Erythroblast (primary cell): ENCODE data around the gene ATP6V1B1.

Source experiments
- DNase-seq, 2 experiments: peaks; one replicate each; lab custom pipeline; 2025; lab: John Stamatoyannopoulos, UW
- GATA1 ChIP-seq: IDR thresholded peaks from 2 replicates; pipeline ENCODE4 v1.6.1; 2011; ENCODE audit warnings: low read depth, mild to moderate bottlenecking, control low read depth, low read length, moderate library complexity
- POLR2A ChIP-seq: IDR thresholded peaks from 2 replicates; pipeline ENCODE4 v1.6.1; 2011; ENCODE audit warnings: mild to moderate bottlenecking, low read length

ATP6V1B1 gene

GRCh38 chr2:70966681-70967080 is 31.0 kb downstream of the ATP6V1B1 start:
- no peak for TF ChIP-seq POLR2A
- DNase-seq = no peak

DNA sequence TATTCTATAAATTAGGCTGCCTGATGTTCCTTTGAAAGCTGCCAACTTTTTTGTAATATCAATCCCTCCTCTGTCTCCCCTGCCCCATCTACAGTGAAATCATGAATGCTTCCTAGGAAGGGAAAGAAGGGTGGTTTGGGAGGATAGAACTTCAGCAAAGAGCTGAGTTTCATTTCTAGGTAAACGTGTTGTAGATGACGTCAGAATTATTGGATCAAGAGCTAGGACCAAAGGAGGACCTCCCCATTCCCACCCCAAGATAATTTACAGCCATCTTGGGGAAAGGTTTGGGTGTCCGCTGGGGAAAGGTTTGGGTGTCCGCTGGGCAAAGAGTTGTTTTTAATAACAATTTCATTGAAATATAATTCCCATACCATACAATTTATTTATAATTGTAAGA is 31.5 kb downstream of the ATP6V1B1 start:
- no peak for TF ChIP-seq GATA1
- no peak for TF ChIP-seq POLR2A

GRCh38 chr2:70974592-70974991 is 38.9 kb downstream of the ATP6V1B1 start:
- TF ChIP-seq GATA1 (no peak), POLR2A (no peak)
- DNase-seq = no peak

More for the DNA sequence above, 31.5 kb downstream of the ATP6V1B1 start:
- DNase-seq = no peak

DNA sequence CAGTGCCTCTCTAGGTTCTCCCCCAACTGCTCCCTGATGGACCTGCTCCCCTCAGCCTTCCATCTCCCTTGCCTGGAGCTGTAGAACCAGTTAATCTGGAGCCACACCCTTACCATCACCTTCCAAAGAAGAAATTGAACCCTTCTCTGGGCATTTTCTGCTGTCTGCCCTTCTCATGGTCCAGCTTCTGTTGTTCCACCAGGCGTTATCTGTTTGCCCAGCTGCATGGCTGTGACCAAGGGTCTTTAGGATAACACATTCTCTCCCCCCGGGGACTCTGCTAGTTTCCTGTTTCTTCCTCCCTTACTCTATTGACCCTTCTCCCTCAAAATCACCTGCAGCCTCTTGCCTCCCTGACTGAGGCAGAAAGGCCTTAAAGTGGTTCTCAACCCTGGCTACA is 39.5 kb downstream of the ATP6V1B1 start:
- TF ChIP-seq POLR2A (no peak), GATA1 (no peak)
- DNase-seq = peak; percentile 48 to 64

DNA sequence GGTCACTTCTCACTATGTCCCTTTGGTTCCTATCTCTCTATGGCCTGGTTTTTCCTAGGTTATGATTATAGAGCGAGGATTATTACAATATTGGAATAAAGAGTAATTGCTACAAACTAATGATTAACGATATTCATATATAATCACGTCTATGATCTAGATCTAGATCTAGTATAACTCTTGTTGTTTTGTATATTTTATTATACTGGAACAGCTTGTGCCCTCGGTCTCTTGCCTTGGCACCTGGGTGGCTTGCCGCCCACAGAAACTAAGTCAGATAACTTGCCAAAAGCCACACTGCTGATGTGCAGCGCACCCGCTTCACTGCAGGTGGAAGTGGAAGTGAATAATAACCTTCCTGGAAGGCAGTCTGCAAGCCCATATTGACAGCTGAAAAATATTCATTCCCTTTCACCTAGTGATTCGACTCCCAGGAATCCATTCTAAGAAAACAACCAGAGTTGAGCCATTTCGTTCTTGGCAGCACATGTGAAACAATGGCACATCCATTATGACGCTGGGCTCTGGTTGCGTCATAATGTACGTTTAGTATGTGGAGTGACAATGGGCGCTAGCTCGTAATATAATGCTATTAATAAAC is 42.0 kb downstream of the ATP6V1B1 start:
- no peak for TF ChIP-seq POLR2A
- no peak for TF ChIP-seq GATA1

DNA sequence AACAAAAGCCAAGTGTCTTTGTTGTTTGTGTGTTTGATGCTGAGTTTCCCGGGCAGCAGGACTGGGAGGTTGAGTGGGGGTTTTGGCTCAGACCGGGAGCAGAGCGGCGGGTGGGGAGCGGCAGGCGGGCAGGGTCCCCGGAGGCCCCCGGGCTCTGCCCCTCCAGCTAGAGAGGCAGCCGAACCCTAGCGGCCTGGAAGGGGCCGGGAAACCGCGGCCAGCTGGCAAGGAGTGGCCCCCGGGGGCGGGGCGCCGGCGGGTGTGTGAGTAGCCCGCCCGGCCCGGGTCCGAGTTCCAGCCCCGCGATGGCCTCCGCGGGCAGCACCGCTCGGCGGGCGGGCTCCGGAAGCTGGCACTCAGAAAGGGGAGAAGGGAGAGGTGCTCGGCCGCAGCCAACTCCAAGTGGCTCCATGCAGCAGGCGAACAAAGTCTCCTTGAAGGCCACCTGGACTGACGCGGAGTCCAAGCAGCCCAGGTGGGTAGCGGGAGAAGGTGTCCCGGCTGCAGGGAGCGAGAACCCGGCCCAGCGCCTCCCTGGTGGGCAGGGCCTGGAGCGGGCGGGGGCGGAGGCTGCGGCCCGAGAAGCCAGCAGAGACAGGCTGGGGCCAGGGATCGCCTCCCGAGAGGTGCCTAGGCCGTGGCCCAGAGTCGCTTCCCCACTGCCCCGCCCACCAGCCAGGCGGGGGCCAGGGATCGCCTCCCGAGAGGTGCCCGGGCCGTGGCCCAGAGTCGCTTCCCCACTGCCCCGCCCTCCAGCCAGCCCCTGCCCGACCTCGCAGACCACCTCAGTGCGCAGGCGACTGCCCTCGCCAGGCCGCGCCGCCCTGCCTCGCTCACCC is 42.9 kb downstream of the ATP6V1B1 start, which contains the start of gene ANKRD53:
Gene ANKRD53 (plus strand): TSS at position 290 of the 839 bp plus-strand sequence. CDS start 16 bp downstream, at position 306.
- TF ChIP-seq GATA1 (no peak), POLR2A (peak; percentile 38)
- DNase-seq = peak; percentile 65 to 75

More for the DNA sequence above, 42.0 kb downstream of the ATP6V1B1 start:
- peak; percentile 55 to 65 for DNase-seq

- TF ChIP-seq POLR2A (no peak), GATA1 (no peak)
- DNase-seq = no peak
Observed at GRCh38 chr2:70979180-70979488, 43.4 kb downstream of the ATP6V1B1 start.

GRCh38 chr2:70979626-70980025 is 43.9 kb downstream of the ATP6V1B1 start:
- TF ChIP-seq POLR2A = no peak
- no peak for TF ChIP-seq GATA1
- DNase-seq = no peak

- TF ChIP-seq GATA1 (no peak), POLR2A (no peak)
- DNase-seq = no peak
Observed at GRCh38 chr2:70981421-70981820, 45.7 kb downstream of the ATP6V1B1 start.

GRCh38 chr2:70981866-70982810 is 46.4 kb downstream of the ATP6V1B1 start:
- no peak for DNase-seq
- TF ChIP-seq POLR2A (no peak), GATA1 (no peak)

- TF ChIP-seq GATA1 (no peak), POLR2A (no peak)
- no peak for DNase-seq
Observed at GRCh38 chr2:70982971-70983370, 47.3 kb downstream of the ATP6V1B1 start.

- DNase-seq = no peak
- no peak for TF ChIP-seq GATA1
- no peak for TF ChIP-seq POLR2A
Observed at GRCh38 chr2:70983506-70984227, 48.0 kb downstream of the ATP6V1B1 start.

DNA sequence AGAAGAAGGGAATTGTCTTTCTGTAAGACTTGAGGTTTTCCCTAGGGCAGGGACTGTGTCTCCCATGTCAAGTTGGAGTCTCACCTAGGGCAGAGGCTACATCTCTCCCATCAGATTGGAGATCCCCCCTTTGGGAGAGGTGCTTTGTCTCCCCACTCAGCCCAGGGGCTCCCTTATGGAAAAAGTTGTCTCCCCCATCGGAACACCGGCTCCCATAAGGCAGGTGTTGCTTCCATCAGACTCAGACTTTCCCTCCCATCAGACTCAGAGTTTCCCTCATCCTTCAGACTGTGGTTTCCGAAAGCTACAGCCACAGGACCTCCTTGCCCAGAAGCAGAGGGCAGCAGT is 48.5 kb downstream of the ATP6V1B1 start:
- TF ChIP-seq GATA1 (no peak), POLR2A (no peak)
- DNase-seq = no peak
